ENCODE measurements around the gene CCER1. TPM values are rescaled to one million over a fixed set of nuclear protein-coding genes. Genes with fewer than 3 reads are reported as not detected.

Gene CCER1, protein sequence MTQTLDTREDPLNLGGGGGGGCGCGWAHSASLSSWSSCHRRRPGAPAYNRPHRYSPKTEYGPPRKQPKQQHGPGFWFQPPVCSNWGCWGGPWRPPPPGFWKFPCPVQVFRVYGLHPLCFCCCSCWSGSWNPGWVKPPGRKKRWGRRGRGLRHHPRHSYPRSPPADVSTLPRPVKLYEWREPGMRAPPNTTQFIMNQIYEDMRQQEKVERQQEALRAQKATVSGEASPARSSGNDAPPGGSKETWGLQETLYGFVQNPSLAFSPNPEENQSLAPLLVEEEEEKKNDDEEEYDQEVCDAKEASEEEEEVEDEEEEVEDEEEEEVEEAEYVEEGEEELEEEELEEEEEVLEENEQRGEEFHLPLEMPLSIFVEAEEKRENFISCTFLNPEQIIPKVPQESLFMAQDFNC
- total RNA-seq (2022; extraction: Qiagen RNA extraction; ENCODE audit: low read depth) = not detected in 5 replicates

GRCh38 chr12:90954921-90955320 lies at the start of gene CCER1:
Gene CCER1, minus strand, starts transcription at chr12:90955176. Its CDS starts 434 bp downstream, at chr12:90954742.

Other genes starting within 250 kb of the CCER1 start
- not detected in 5 replicates for gene EPYC, start 49.8 kb upstream of the CCER1 start, total RNA-seq (2022; extraction: Qiagen RNA extraction; ENCODE audit: low read depth)
- not detected in 5 replicates for gene KERA, start 102.8 kb upstream of the CCER1 start, total RNA-seq (2022; extraction: Qiagen RNA extraction; ENCODE audit: low read depth)
- gene LUM, start 156.3 kb upstream of the CCER1 start, total RNA-seq (2022; extraction: Qiagen RNA extraction; ENCODE audit: low read depth) = 0.14 to 0.25 TPM (median 0.24 TPM) in 5 replicates
- gene DCN, start 227.6 kb upstream of the CCER1 start, total RNA-seq (2022; extraction: Qiagen RNA extraction; ENCODE audit: low read depth) = not detected in 5 replicates

Measured in A549 treated with RU486 at 1 μM for 4 hours (cell line).